Measurements from ENCODE around the gene DISC1.

The DISC1 gene

DNA sequence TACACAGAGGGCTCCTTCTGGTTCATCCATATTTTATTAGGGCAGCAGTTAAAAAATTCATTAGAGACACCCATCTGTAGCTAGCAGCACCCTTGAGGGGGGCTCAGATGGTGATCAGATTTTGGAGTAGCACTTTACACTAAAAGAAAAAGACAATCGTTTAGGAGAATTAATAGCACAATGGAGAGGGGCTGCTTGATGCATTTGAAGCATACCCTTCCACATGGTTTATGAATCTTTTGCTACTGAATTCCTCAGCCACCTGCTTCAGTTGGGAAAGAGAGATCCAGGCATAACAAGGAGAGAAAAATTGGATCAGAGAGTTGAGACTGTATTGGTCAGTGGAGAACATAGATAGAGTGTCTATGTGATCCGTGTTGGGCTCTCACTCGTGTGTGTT, 54.4 kb downstream of the DISC1 start:
- FAIRE-seq (no peak), DNase-seq (ENCODE audit: insufficient read length) (no peak)
- TF ChIP-seq POLR2AphosphoS5 (IDR thresholded peaks at IDR 0.05; ENCODE audit: low read depth, low read length): no peak
- TF ChIP-seq POLR2A (IDR thresholded peaks at IDR 0.05; ENCODE audit: low read depth, low read length): no peak
- TF ChIP-seq TAF1 (IDR thresholded peaks at IDR 0.05; ENCODE audit: borderline replicate concordance, low read depth, low read length): no peak

- TF ChIP-seq POLR2AphosphoS5 (IDR thresholded peaks at IDR 0.05; ENCODE audit: low read depth, low read length): no peak
- no peak for TF ChIP-seq POLR2A (IDR thresholded peaks at IDR 0.05; ENCODE audit: low read depth, low read length)
- TF ChIP-seq TAF1 (IDR thresholded peaks at IDR 0.05; ENCODE audit: borderline replicate concordance, low read depth, low read length): no peak
- DNase-seq (ENCODE audit: insufficient read length) (no peak), FAIRE-seq (no peak)
Observed at GRCh38 chr1:231682779-231683178, 56.2 kb downstream of the DISC1 start.

DNA sequence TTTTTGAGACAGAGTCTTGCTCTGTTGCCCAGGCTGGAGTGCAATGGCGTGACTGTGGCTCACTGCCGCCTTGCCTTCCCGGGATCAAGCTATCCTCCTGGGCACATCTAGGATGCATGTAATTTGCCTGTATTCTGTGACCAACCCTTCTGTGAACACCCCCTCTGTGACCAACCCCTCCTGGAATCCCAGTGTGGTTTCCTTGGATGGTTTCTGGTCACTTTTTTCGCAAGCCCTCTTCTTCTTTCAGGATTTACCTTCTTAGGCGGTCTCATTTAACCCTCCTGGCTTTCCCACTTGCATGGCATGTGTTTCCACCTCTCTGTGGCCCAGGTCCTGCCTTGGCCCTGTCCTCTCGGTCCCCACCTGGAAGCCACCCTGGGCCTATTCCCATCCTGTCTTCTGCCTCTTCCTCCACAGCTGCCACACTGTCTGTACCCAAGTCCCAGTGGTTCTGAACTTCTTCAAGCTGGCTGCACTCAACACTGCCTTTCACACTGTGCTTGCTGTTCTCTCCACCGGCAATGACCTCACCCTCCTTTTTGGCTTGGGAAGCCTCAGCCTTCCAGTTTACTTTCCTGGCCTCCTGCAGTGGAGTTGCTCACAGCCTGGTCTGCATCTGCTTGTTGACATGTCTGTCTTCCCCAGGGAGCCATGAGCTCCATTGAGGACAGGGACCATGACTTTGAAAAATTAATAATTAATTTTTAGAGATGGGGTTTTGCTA, 57.0 kb downstream of the DISC1 start:
- FAIRE-seq: no peak

GRCh38 chr1:231684356-231685244, 58.0 kb downstream of the DISC1 start:
- no peak for TF ChIP-seq POLR2AphosphoS5 (IDR thresholded peaks at IDR 0.05; ENCODE audit: low read depth, low read length)
- TF ChIP-seq TAF1 (IDR thresholded peaks at IDR 0.05; ENCODE audit: borderline replicate concordance, low read depth, low read length): no peak
- no peak for TF ChIP-seq POLR2A (IDR thresholded peaks at IDR 0.05; ENCODE audit: low read depth, low read length)
- FAIRE-seq: no peak
- DNase-seq (ENCODE audit: insufficient read length): no peak

More for the DNA sequence above, 57.0 kb downstream of the DISC1 start:
- no peak for DNase-seq (ENCODE audit: insufficient read length)
- TF ChIP-seq TAF1 (IDR thresholded peaks at IDR 0.05; ENCODE audit: borderline replicate concordance, low read depth, low read length): no peak
- TF ChIP-seq POLR2A (IDR thresholded peaks at IDR 0.05; ENCODE audit: low read depth, low read length): no peak
- no peak for TF ChIP-seq POLR2AphosphoS5 (IDR thresholded peaks at IDR 0.05; ENCODE audit: low read depth, low read length)

DNA sequence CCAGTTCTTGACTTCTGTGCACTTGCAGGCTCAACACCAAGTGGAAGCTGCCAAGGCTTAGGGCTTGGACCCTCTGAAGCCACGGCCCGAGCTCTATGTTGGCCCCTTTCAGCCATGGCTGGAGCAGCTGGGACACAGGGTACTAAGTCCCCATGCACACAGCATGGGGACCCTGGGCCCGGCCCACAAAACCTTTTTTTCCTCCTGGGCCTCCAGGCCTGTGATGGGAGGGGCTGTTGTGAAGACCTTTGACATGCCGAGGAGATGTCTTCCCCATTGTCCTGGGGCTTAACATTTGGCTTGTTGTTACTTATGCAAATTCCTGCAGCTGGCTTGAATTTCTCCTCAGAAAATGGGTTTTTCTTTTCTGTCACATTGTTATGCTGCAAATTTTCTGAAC, 59.8 kb downstream of the DISC1 start:
- no peak for TF ChIP-seq POLR2A (IDR thresholded peaks at IDR 0.05; ENCODE audit: low read depth, low read length)
- TF ChIP-seq POLR2AphosphoS5 (IDR thresholded peaks at IDR 0.05; ENCODE audit: low read depth, low read length): no peak
- TF ChIP-seq TAF1 (IDR thresholded peaks at IDR 0.05; ENCODE audit: borderline replicate concordance, low read depth, low read length): no peak
- FAIRE-seq (no peak), DNase-seq (ENCODE audit: insufficient read length) (no peak)

DNA sequence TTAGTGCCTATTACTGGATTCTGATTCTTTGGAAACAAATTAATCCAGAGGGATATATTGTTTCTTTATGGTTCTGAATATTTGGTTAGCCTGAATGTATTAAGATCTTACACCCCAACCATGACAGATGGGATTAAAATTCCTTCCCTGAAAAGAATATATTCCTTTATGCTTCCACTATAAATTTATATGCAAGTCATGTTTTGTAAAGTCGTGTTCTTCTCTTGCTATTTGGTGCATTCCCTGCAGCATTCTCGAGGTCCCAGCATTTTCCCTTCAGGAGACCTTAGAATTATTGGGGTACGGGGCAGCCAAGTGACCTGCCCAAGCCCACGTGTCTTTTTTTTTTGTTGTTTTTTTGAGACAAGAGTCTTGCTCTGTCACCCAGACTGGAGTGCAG, 62.4 kb downstream of the DISC1 start:
- TF ChIP-seq TAF1 (IDR thresholded peaks at IDR 0.05; ENCODE audit: borderline replicate concordance, low read depth, low read length): no peak
- no peak for TF ChIP-seq POLR2AphosphoS5 (IDR thresholded peaks at IDR 0.05; ENCODE audit: low read depth, low read length)
- no peak for TF ChIP-seq POLR2A (IDR thresholded peaks at IDR 0.05; ENCODE audit: low read depth, low read length)
- DNase-seq (ENCODE audit: insufficient read length) (no peak), FAIRE-seq (no peak)

GRCh38 chr1:231690059-231690458, 63.5 kb downstream of the DISC1 start:
- no peak for FAIRE-seq
- TF ChIP-seq TAF1 (IDR thresholded peaks at IDR 0.05; ENCODE audit: borderline replicate concordance, low read depth, low read length): no peak
- TF ChIP-seq POLR2AphosphoS5 (IDR thresholded peaks at IDR 0.05; ENCODE audit: low read depth, low read length): no peak
- no peak for TF ChIP-seq POLR2A (IDR thresholded peaks at IDR 0.05; ENCODE audit: low read depth, low read length)
- no peak for DNase-seq (ENCODE audit: insufficient read length)

DNA sequence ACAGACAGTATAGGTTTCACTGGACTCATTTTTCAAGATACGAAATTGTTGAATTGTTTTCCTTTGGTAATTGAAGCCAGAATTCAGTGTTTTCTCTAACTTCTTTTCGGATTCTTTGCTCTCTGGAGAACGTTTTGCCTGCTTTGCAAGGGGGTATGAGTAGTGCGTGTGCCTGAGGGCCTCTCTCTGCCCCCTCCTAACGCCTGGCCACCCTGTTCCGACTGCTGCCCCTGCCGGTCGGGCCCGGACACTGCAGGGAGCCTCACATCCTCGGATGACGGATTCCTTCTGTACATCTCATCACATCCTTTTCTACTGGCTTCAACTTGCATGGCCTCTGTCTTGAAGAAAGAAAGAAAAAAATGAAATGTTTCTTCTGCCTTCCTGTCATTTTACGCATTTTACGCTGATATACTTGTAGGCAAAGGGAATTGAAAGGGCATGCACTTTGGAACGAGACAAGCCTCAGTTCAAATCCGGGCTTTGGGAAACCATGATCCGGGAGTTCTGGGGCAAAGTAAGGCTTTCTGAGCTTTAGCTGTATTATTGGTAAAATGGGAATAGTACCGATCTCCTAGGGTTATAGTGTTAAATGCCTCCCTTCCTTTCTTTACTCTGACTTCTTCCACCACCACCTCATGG, 65.1 kb downstream of the DISC1 start:
- DNase-seq (ENCODE audit: insufficient read length): no peak
- FAIRE-seq: no peak
- TF ChIP-seq POLR2A (IDR thresholded peaks at IDR 0.05; ENCODE audit: low read depth, low read length) (no peak), POLR2AphosphoS5 (IDR thresholded peaks at IDR 0.05; ENCODE audit: low read depth, low read length) (no peak), TAF1 (IDR thresholded peaks at IDR 0.05; ENCODE audit: borderline replicate concordance, low read depth, low read length) (no peak)

DNA sequence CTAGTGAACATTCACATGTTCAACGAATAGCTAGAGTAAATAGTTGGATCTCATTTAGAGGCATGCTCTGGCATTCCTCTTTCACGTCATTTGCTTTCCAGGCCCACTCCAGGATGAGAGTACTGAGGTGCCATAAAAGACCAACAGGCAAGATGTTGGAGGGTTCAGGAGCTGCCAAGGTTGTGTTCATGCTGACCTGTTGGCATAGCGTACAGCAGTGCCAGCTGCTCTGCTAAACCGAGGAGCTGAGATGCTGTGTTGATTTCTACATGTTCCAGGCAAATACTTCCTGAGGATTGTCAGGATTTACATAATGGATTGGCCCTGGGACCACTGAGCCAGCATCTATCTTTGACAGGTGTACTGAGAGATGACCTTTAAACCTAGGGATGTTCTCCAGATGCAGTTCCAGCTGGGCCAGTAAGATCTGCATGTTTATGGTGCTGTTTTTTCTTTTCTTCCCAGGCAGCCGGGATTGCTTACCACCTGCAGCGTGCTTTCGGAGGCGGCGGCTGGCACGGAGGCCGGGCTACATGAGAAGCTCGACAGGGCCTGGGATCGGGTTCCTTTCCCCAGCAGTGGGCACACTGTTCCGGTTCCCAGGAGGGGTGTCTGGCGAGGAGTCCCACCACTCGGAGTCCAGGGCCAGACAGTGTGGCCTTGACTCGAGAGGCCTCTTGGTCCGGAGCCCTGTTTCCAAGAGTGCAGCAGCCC, 66.9 kb downstream of the DISC1 start:
- FAIRE-seq: no peak
- no peak for TF ChIP-seq TAF1 (IDR thresholded peaks at IDR 0.05; ENCODE audit: borderline replicate concordance, low read depth, low read length)
- no peak for TF ChIP-seq POLR2AphosphoS5 (IDR thresholded peaks at IDR 0.05; ENCODE audit: low read depth, low read length)
- no peak for TF ChIP-seq POLR2A (IDR thresholded peaks at IDR 0.05; ENCODE audit: low read depth, low read length)
- DNase-seq (ENCODE audit: insufficient read length): no peak

GRCh38 chr1:231694075-231694431, 67.5 kb downstream of the DISC1 start:
- no peak for TF ChIP-seq TAF1 (IDR thresholded peaks at IDR 0.05; ENCODE audit: borderline replicate concordance, low read depth, low read length)
- DNase-seq (ENCODE audit: insufficient read length) (no peak), FAIRE-seq (no peak)

DNA sequence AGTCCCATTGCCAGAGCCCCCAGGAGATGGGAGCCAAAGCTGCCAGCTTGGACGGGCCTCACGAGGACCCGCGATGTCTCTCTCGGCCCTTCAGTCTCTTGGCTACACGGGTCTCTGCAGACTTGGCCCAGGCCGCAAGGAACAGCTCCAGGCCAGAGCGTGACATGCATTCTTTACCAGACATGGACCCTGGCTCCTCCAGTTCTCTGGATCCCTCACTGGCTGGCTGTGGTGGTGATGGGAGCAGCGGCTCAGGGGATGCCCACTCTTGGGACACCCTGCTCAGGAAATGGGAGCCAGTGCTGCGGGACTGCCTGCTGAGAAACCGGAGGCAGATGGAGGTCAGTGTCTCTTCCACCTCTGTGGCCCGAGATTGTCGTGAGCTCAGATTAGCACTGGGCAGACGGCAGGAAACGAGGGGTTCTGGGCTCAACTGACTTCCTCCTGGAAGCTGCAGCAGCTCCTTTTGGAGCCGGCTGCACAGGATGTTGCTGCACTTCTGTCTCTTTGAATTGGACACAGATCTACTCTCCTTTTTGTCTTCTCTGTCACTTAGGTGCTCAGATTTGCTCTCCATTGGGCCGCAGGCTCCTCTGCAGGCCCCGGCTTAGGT, 68.0 kb downstream of the DISC1 start:
- FAIRE-seq (no peak), DNase-seq (ENCODE audit: insufficient read length) (no peak)
- TF ChIP-seq TAF1 (IDR thresholded peaks at IDR 0.05; ENCODE audit: borderline replicate concordance, low read depth, low read length): no peak
- TF ChIP-seq POLR2AphosphoS5 (IDR thresholded peaks at IDR 0.05; ENCODE audit: low read depth, low read length): no peak
- no peak for TF ChIP-seq POLR2A (IDR thresholded peaks at IDR 0.05; ENCODE audit: low read depth, low read length)

All from GM12892 (cell line).